Gastroesophageal sphincter (tissue), 4 donors: ENCODE data around the gene USP37. TPM values are rescaled to one million over a fixed set of nuclear protein-coding genes. Genes with fewer than 3 reads are reported as not detected.

Experiments
- ATAC-seq: fragments of 150-250 bp; one replicate; pipeline ENCODE4 v1.9.1; 2016; ENCODE audit warnings: mild to moderate bottlenecking, moderate library complexity
- H3K27ac ChIP-seq, 4 donors: fragments of 200-600 bp; sonication (generic) in 3 of 4; 1 replicate in 3 of 4; 2 replicates in 1 of 4; pipeline ENCODE4 v1.5.1; 2016 to 2019
- H3K27me3 ChIP-seq: fragments of 200-600 bp; sonication (generic); one replicate; pipeline ENCODE4 v1.5.1; 2019
- H3K36me3 ChIP-seq, 2 donors: fragments of 200-600 bp; sonication (generic); one replicate each; pipeline ENCODE4 v1.5.1; 2019; ENCODE audit warnings: control low read depth in 1 of 2
- H3K4me1 ChIP-seq, 3 donors: fragments of 200-600 bp; sonication (generic); 1 replicate in 2 of 3; 2 replicates in 1 of 3; pipeline ENCODE4 v1.5.1; 2016 to 2019; ENCODE audit warnings: control low read depth in 2 of 3
- H3K4me3 ChIP-seq, 2 donors: fragments of 200-600 bp; sonication (generic); one replicate each; pipeline ENCODE4 v1.5.1; 2019; ENCODE audit warnings: mild to moderate bottlenecking in 1 of 2, moderate library complexity in 1 of 2
- H3K9me3 ChIP-seq, 3 donors: fragments of 200-600 bp; sonication (generic); one replicate each; pipeline ENCODE4 v1.5.1; 2017 to 2019; ENCODE audit warnings: control low read depth in 2 of 3
- CTCF ChIP-seq, 4 experiments: fragments of 200-600 bp in 2 of 4; fragments of 450-650 bp in 2 of 4; sonication (generic) in 1 of 4; IDR thresholded peaks; one replicate each; pipeline ENCODE4 v1.5.1; 2017 to 2019; ENCODE audit warnings: antibody characterized with exemption in 4 of 4, mild to moderate bottlenecking in 2 of 4, moderate library complexity in 2 of 4
- EP300 ChIP-seq: sonication (generic); formaldehyde crosslinking; IDR thresholded peaks from one replicate; pipeline ENCODE4 v1.6.1; 2017; ENCODE audit warnings: antibody characterized with exemption, mild to moderate bottlenecking
- POLR2A ChIP-seq, 2 donors: fragments of 450-650 bp; IDR thresholded peaks; one replicate each; pipeline ENCODE4 v1.6.1; 2017; ENCODE audit warnings: antibody characterized with exemption in 2 of 2, mild to moderate bottlenecking in 2 of 2, moderate library complexity in 1 of 2
- POLR2AphosphoS5 ChIP-seq: sonication (generic); formaldehyde crosslinking; IDR thresholded peaks from one replicate; pipeline ENCODE4 v1.6.1; 2017; ENCODE audit warnings: antibody characterized with exemption
- WGBS, 2 donors: methylation state at CpG; one replicate each; pipeline ENCODE4 v1.1.5; 2018; ENCODE audit warnings: low coverage in 1 of 2; 5-methylcytosine and 5-hydroxymethylcytosine counted together
- total RNA-seq, 4 donors: library from RNA; depleted of rRNA; stranded (reverse); fragments of >200 nt; gene quantifications; one replicate each; pipeline ENCODE4 v1.1.0, GENCODE V29; 2016

Gene USP37
- total RNA-seq, 4 donors from 2014 or later, result 8.3 to 17.4 (median 9.0) TPM

GRCh38 chr2:218505754-218506371 is 62.3 kb downstream of the USP37 start:
- Histone ChIP-seq H3K36me3 (peaks cover 0 to 44% of the 10 kb centered on the region in 2 donors), H3K4me3 (no peak overlapping the region), H3K27me3 (no peaks in the 10 kb centered on the region), H3K9me3 (no peaks in the 10 kb centered on the region), H3K27ac (no peak overlapping the region), H3K4me1 (peaks cover 0 to 18% (median 8%) of the 10 kb centered on the region in 3 donors)
- TF ChIP-seq CTCF (IDR thresholded peaks at IDR 0.05), result no peak
- no peak for TF ChIP-seq POLR2A (IDR thresholded peaks at IDR 0.05)
- no peak for TF ChIP-seq POLR2AphosphoS5
- TF ChIP-seq EP300, result no peak
- no peak for ATAC-seq
- 98 to 100% methylated on average over 1 to 5 of the region's 6 CpGs for WGBS, 2 donors

DNA sequence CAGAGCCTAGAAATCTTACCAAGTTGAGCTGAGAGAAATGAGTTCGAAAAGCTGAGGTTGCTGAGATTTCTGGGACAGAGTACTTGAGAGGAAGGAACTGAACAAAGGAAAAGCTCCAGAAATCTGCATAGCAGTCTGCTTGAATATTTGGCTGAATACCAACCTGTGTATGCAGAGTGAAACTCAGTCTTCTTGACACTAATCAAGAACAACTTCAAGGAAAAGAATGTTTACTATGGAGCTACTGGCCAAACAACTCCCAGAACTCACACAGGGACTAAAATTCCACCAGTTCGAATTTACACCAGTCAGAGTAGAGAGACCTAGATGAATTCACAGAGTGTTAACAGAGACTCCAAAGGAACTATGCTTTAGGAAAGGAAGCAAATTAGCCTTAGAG is 66.5 kb downstream of the USP37 start:
- 0 to 13% methylated on average over 2 of the region's 2 CpGs for WGBS, 2 donors
- H3K27me3 ChIP-seq, result no peaks in the 10 kb centered on the region
- TF ChIP-seq POLR2A (IDR thresholded peaks at IDR 0.05) (no peak), POLR2AphosphoS5 (no peak), EP300 (no peak), CTCF (IDR thresholded peaks at IDR 0.05) (no peak)
- H3K9me3 ChIP-seq, result no peaks in the 10 kb centered on the region
- peak overlapping the region in 3 of 4 donors; percentile 32 to 62 (median 41) for H3K27ac ChIP-seq
- ATAC-seq, result no peak
- peaks cover 0 to 50% of the 10 kb centered on the region in 2 donors for H3K36me3 ChIP-seq
- peak overlapping the region in 1 of 2 donors; percentile 8 for H3K4me3 ChIP-seq
- peaks cover 0 to 18% (median 8%) of the 10 kb centered on the region in 3 donors for H3K4me1 ChIP-seq

DNA sequence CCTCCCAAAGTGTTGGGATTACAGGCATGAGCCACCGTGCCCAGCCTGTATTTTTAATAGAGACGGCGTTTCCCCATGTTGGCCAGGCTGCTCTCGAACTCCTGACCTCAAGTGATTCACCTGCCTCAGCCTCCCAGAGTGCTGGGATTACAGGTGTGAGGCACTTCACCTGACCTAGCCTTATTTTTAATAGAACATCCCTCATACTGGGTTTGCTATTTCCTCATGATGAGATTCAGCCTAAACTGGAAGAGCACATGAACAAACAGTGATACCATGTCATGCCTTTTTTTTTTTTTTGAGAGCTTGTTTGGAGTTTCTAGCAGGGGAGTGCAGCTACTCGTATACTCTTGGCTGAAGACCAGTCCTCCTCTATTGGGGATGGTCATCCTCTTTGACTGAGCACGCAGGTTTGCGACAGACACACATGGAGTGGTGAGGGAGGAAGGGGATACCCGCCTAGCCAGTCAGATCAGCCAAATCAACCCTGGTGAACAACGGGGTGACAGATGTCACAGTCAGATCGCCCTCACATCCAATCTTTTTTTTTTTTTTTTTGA is 67.6 kb downstream of the USP37 start:
- peaks cover 0 to 57% of the 10 kb centered on the region in 2 donors for H3K36me3 ChIP-seq
- H3K4me3 ChIP-seq, result no peak overlapping the region
- no peak overlapping the region for H3K27ac ChIP-seq
- no peaks in the 10 kb centered on the region for H3K27me3 ChIP-seq
- no peaks in the 10 kb centered on the region for H3K9me3 ChIP-seq
- 82 to 100% methylated on average over 2 to 5 of the region's 10 CpGs for WGBS, 2 donors
- no peak for TF ChIP-seq POLR2A (IDR thresholded peaks at IDR 0.05)
- no peak for TF ChIP-seq POLR2AphosphoS5
- TF ChIP-seq CTCF (IDR thresholded peaks at IDR 0.05), result no peak
- TF ChIP-seq EP300, result no peak
- peaks cover 0 to 18% (median 8%) of the 10 kb centered on the region in 3 donors for H3K4me1 ChIP-seq
- ATAC-seq, result no peak

GRCh38 chr2:218485986-218486667 is 82.0 kb downstream of the USP37 start:
- 53 to 56% methylated on average over 6 of the region's 7 CpGs for WGBS, 2 donors
- no peak overlapping the region for H3K4me3 ChIP-seq
- no peaks in the 10 kb centered on the region for H3K27me3 ChIP-seq
- H3K27ac ChIP-seq, result peak overlapping the region in 1 of 4 donors; percentile 4
- peaks cover 0 to 5% (median 0%) of the 10 kb centered on the region in 3 donors for H3K4me1 ChIP-seq
- H3K36me3 ChIP-seq, result peaks cover 0 to 86% of the 10 kb centered on the region in 2 donors
- no peak for TF ChIP-seq POLR2AphosphoS5
- no peak for TF ChIP-seq POLR2A (IDR thresholded peaks at IDR 0.05)
- TF ChIP-seq CTCF (IDR thresholded peaks at IDR 0.05), result no peak
- no peak for TF ChIP-seq EP300
- H3K9me3 ChIP-seq, result no peaks in the 10 kb centered on the region
- ATAC-seq, result no peak
